ENCODE data around the gene NFASC. TPM values are rescaled to one million over a fixed set of nuclear protein-coding genes. Genes with fewer than 3 reads are reported as not detected.

The NFASC gene
- total RNA-seq, 1 experiment from 2014 or later, result 1.6 TPM

DNA sequence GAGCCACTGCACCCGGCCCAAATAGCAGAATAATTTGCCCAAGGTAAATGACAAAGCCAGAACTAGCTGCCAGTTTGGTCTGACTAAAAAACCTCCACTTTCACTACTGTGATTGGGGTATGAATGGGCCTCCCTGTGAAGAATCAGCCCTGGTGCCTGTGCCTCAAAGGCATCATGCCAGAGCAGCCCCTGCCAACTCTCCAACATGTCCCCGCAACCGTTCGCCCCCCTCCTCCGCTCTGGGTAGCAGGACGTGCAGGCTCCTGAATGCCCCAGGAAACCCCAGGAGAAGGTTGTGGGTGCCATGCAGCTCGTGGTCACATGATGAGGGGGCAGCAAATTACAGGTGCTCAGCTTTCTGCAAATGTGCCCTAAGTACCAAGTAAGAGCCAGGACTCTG is 157.7 kb downstream of the NFASC start:
- DNase-seq, result no peak
- no TSS peak for BruUV-seq (replicated peaks)
- H3K9ac ChIP-seq (ENCODE audit: low read length), result no peak overlapping the region
- H3K79me2 ChIP-seq (ENCODE audit: low read length), result no peaks in the 10 kb centered on the region
- no peaks in the 10 kb centered on the region for H3K4me1 ChIP-seq (ENCODE audit: insufficient read depth, low read length)
- intact Hi-C loops (cut with micrococcal nuclease), result no loop called here
- TF ChIP-seq EZH2 (IDR thresholded peaks at IDR 0.05; ENCODE audit: low read length, unreplicated experiment) (no peak), EZH2phosphoT487 (IDR thresholded peaks at IDR 0.05; ENCODE audit: borderline replicate concordance, low read length) (no peak)
- TF ChIP-seq, protein P1, sequence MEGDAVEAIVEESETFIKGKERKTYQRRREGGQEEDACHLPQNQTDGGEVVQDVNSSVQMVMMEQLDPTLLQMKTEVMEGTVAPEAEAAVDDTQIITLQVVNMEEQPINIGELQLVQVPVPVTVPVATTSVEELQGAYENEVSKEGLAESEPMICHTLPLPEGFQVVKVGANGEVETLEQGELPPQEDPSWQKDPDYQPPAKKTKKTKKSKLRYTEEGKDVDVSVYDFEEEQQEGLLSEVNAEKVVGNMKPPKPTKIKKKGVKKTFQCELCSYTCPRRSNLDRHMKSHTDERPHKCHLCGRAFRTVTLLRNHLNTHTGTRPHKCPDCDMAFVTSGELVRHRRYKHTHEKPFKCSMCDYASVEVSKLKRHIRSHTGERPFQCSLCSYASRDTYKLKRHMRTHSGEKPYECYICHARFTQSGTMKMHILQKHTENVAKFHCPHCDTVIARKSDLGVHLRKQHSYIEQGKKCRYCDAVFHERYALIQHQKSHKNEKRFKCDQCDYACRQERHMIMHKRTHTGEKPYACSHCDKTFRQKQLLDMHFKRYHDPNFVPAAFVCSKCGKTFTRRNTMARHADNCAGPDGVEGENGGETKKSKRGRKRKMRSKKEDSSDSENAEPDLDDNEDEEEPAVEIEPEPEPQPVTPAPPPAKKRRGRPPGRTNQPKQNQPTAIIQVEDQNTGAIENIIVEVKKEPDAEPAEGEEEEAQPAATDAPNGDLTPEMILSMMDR (conservative IDR thresholded peaks at IDR 0.05; ENCODE audit: low read depth, low read length), result no peak
- H3K4me2 ChIP-seq (ENCODE audit: low read length), result no peak overlapping the region
- ChIA-PET CTCF (no interaction called here), POLR2A (ENCODE audit: unreplicated experiment) (no interaction called here)
- H3K9me3 ChIP-seq (ENCODE audit: low read length), result no peaks in the 10 kb centered on the region
- no peaks in the 10 kb centered on the region for H3F3A ChIP-seq (ENCODE audit: low read length, unreplicated experiment)
- H3K36me3 ChIP-seq (ENCODE audit: low read depth, low read length), result no peaks in the 10 kb centered on the region
- H4K20me1 ChIP-seq (ENCODE audit: low read length), result no peaks in the 10 kb centered on the region
- H2AFZ ChIP-seq (ENCODE audit: low read length), result no peak overlapping the region
- H3K27me3 ChIP-seq (ENCODE audit: low read length), result peaks cover 92% of the 10 kb centered on the region
- H3K27ac ChIP-seq (ENCODE audit: low read length), result no peak overlapping the region
- no peaks in the 10 kb centered on the region for H3K9me2 ChIP-seq (replicated peaks; ENCODE audit: low read length)
- no peak for ATAC-seq
- no peak overlapping the region for H3K4me3 ChIP-seq (ENCODE audit: low read length)

DNA sequence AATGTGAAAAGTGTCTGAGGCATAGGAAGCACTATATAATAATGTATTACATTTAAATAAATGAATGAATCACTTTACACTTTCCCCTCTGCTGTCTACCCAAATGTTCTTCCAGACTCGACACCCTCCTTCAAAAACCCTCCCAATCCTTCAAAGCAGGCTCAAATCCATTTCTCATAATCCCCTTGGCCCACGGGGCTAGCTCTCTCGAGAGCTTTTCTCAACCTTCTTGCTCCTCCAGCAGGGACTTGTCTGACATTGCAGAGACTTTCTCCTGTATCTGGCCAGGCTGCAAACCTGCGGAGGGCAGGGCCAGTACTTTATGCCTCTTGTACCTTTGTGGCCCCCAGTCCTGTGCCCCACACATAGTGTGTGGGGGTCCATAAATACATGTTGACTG is 158.3 kb downstream of the NFASC start:
- Histone ChIP-seq H2AFZ (ENCODE audit: low read length) (no peak overlapping the region), H3K36me3 (ENCODE audit: low read depth, low read length) (no peaks in the 10 kb centered on the region), H3K4me3 (ENCODE audit: low read length) (no peak overlapping the region), H3K79me2 (ENCODE audit: low read length) (no peaks in the 10 kb centered on the region), H4K20me1 (ENCODE audit: low read length) (no peaks in the 10 kb centered on the region), H3K4me2 (ENCODE audit: low read length) (no peak overlapping the region), H3K9ac (ENCODE audit: low read length) (no peak overlapping the region), H3F3A (ENCODE audit: low read length, unreplicated experiment) (no peaks in the 10 kb centered on the region), H3K9me3 (ENCODE audit: low read length) (no peaks in the 10 kb centered on the region), H3K27ac (ENCODE audit: low read length) (no peak overlapping the region), H3K4me1 (ENCODE audit: insufficient read depth, low read length) (no peaks in the 10 kb centered on the region), H3K27me3 (ENCODE audit: low read length) (peaks cover 91% of the 10 kb centered on the region), H3K9me2 (replicated peaks; ENCODE audit: low read length) (no peaks in the 10 kb centered on the region)
- no peak for TF ChIP-seq EZH2 (IDR thresholded peaks at IDR 0.05; ENCODE audit: low read length, unreplicated experiment)
- TF ChIP-seq, protein P1 (conservative IDR thresholded peaks at IDR 0.05; ENCODE audit: low read depth, low read length), result no peak; the same call in 1 of the 2 replicates
- TF ChIP-seq EZH2phosphoT487 (IDR thresholded peaks at IDR 0.05; ENCODE audit: borderline replicate concordance, low read length), result no peak
- intact Hi-C loops (cut with micrococcal nuclease), result no loop called here
- ChIA-PET POLR2A (ENCODE audit: unreplicated experiment) (no interaction called here), CTCF (no interaction called here)
- no TSS peak for BruUV-seq (replicated peaks)
- ATAC-seq, result no peak
- no peak for DNase-seq

DNA sequence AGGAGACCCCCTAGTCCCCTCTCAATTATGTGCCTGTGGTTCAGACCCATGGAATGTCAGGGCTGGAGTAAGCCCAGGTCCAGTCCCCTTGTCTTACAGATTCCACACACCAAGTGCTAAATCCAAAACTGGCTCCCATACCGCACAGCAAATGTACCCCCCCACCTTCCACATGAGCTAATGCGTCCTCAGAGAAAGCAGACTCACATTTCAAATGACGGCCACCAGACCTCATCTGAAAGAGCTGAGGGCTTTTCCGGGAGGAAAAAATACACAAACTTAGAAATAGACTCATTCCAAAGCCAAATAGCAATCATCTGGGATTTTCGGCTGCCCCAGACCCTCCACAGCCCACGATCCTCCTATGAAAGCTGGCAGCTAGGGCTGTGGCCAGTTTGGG is 159.6 kb downstream of the NFASC start:
- Histone ChIP-seq H3F3A (ENCODE audit: low read length, unreplicated experiment) (no peaks in the 10 kb centered on the region), H3K4me3 (ENCODE audit: low read length) (no peak overlapping the region), H3K79me2 (ENCODE audit: low read length) (no peaks in the 10 kb centered on the region), H3K27ac (ENCODE audit: low read length) (no peak overlapping the region), H3K9me2 (replicated peaks; ENCODE audit: low read length) (no peaks in the 10 kb centered on the region), H4K20me1 (ENCODE audit: low read length) (no peaks in the 10 kb centered on the region), H3K27me3 (ENCODE audit: low read length) (peaks cover 83% of the 10 kb centered on the region), H3K36me3 (ENCODE audit: low read depth, low read length) (no peaks in the 10 kb centered on the region), H2AFZ (ENCODE audit: low read length) (no peak overlapping the region), H3K9ac (ENCODE audit: low read length) (no peak overlapping the region), H3K4me1 (ENCODE audit: insufficient read depth, low read length) (no peaks in the 10 kb centered on the region), H3K9me3 (ENCODE audit: low read length) (no peaks in the 10 kb centered on the region), H3K4me2 (ENCODE audit: low read length) (no peak overlapping the region)
- no TSS peak for BruUV-seq (replicated peaks)
- ChIA-PET CTCF (interaction anchor here (1.4 kb wide), 1 partner anchor 31 kb away, joined by 5 read pairs; no protein-coding TSS in a partner anchor), POLR2A (ENCODE audit: unreplicated experiment) (no interaction called here)
- intact Hi-C loops (cut with micrococcal nuclease), result no loop called here
- ATAC-seq (no peak), DNase-seq (no peak)
- TF ChIP-seq EZH2phosphoT487 (IDR thresholded peaks at IDR 0.05; ENCODE audit: borderline replicate concordance, low read length) (no peak), EZH2 (IDR thresholded peaks at IDR 0.05; ENCODE audit: low read length, unreplicated experiment) (no peak)
- TF ChIP-seq, protein P1 (conservative IDR thresholded peaks at IDR 0.05; ENCODE audit: low read depth, low read length), result no peak
